GM19438 (cell line): ENCODE measurements around the gene UNC5B.
"Not testable (repeated sequence)": the region's sequence is repeated elsewhere in the genome, so short reads cannot be mapped to it uniquely, and the experiment has no call there.

Source experiments
- ATAC-seq: cut with Tn5 transposase; IDR thresholded peaks from one replicate; pipeline ENCODE4 v1.9.1; 2021; ENCODE audit warnings: low read depth; ENCODE audit not compliant: unreplicated experiment

UNC5B gene

GRCh38 chr10:71292624-71293445 is 80.5 kb downstream of the UNC5B start:
- no peak for ATAC-seq

GRCh38 chr10:71293446-71294084 is 81.2 kb downstream of the UNC5B start:
- no peak for ATAC-seq

GRCh38 chr10:71294091-71294561 is 81.8 kb downstream of the UNC5B start:
- no peak for ATAC-seq

DNA sequence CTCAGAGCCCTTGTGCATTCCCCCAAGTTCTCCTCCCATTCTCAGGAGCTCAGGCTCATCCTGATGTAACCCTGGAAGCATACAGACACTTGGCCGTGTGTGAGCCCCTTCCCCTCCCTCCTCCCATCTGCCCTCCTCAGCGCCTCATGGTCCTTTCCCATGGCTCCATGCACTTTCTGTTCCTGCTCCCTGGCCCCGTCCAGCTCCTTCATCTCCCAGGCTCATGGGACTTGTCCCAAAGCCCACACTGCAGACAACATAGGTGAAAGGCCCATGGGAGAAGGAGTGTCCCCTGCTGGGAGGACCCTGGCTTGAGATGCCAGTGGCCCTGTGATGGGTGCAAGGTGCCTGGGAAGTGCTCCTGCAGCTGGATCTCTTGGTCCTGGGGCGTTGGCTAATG is 82.5 kb downstream of the UNC5B start:
- ATAC-seq = no peak

- no peak for ATAC-seq
These were observed 83.3 kb downstream of the UNC5B start for GRCh38 chr10:71295641-71296040.

DNA sequence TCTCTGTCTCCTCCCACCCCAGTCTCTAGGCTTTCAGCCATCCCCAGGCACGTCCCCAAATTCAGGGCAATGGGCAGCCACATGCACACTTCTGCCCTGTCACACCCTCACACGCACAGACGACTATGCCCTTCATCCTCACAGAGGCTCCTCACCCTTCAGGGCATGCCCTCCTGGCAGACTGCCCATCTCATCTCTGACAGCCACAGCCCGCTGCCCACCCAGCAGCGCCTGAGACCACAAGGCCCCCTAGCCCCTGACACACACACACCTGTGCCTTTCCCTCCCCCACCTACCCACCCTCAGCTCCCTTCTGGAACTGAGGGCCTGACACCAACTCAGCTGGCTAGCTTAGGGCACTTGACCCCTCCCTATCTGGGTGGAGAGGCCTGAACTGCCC is 83.7 kb downstream of the UNC5B start:
- ATAC-seq = no peak

GRCh38 chr10:71296811-71297210 is 84.4 kb downstream of the UNC5B start:
- not testable (repeated sequence) for ATAC-seq

DNA sequence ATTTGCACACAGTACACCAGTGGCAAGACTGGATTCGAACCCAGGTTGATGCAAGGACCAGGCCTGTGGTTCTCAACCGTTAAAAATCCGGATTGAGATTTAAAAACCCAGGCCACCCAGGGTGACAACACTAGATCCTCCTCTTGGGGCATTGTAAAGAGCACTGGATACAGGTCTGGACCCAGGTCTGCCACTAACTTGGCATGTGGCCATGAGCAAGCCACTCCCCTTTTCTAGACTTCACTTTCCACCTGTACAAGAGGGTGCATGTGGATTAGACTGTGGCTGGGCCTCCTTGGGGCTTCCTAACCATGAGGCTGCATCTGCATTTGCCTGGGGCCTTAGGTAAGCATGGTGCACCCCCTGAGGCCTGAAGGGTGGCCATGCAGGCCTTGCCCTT is 85.0 kb downstream of the UNC5B start:
- ATAC-seq = no peak

DNA sequence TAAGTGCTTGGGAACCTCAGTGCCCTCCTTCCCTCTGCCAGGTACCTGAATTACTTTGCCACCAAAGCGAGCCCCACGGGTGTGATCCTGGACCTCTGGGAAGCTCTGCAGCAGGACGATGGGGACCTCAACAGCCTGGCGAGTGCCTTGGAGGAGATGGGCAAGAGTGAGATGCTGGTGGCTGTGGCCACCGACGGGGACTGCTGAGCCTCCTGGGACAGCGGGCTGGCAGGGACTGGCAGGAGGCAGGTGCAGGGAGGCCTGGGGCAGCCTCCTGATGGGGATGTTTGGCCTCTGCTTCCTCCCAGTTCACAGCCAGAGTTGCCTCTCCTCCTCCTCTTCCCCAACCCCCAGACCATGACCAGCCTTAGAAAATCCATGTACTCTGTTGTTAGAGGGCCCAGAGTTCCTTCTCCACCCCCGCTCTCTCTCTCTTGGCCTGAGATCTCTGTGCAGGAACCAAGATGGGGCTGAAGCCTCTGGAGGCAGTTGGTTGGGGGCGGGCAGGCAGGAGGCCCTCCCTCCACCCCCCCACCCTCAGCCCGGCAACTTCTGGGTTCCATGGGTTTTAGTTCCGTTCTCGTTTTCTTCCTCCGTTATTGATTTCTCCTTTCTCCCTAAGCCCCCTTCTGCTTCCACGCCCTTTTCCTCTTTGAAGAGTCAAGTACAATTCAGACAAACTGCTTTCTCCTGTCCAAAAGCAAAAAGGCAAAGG is 86.9 kb downstream of the UNC5B start:
- no peak for ATAC-seq

DNA sequence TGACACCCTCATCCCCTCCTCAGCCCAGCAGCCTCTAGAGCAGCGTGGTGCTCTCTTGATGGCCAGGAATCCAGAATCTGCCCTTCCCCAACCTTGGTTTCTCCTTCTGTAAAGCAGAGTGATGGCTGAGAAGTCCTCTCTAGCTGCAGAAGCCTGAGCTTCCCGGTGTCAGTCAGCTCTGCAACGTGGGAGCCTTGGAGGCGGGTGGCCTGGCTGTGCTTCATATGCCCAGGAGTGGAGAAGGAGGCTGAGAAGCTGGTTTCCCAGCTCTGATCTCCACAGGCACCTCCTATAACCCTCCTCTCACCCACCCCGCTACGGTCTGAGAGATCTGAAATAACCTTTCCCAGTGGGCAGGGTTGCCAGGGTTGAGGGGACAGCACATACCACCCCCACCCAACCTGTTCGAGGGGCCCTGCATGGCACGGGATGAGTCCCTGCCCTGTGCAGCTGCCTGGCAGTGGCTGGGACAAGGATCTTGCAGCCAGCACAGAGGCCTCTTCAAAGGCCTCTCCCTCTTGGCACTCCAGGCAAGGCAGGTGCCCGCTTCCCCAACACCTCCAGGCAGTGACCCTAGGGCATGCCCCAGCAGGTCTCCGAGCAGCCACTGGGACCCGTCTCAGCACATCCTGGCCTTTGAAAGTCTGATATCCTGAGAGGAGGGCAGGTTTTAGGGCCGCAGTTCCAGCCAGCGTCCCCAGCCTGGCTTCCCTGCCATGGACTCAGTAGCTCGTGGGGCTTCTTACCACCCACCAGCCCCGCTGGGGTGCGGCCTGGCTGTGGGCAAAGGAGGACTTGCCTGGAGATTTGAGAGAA is 88.4 kb downstream of the UNC5B start:
- no peak for ATAC-seq

DNA sequence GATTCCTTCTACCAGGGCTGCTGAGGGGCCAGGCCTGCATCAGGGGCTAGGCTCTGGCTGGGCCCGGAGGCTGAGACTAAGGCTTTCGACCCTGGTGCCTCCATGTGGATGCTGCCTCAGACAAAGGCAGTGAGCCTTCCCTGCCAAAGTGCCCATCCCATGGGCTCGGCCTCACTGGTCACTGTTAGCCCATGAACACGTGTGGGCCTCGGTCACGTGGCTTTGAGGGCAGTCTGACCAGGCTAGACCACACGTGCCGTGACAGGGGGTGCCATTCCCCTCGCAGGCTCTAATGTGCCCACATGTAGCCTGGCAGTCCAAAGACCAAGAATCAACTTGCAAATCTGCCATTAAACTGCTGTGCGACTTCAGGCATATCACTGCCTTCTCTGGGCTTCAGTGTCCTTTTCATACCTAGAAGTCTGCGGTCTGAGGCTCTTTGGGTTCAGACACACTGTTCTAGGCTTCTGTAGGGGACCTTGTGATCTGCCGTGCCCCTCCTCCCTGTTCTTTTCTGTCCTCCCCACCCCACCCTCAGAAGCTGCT is 89.1 kb downstream of the UNC5B start:
- ATAC-seq = no peak

DNA sequence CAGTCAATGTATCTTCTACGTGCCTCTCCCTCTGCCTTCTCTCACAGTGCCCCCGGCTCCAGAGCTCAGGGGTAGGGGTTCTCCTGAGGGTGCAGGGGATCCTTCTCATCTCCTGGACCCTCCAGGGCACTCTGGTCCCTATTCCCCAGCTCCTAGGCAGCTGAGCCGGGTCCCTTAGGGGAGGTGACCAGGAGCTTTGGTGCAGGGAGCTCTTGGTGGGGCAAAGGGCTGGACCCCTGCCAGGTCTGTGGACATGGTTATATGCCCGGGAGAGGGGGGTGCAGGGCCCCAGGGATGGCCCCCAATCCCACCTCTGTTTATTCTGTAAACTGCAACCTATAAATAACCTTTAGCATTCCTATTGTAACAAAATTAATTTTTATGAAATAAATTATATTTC is 90.1 kb downstream of the UNC5B start:
- no peak for ATAC-seq

DNA sequence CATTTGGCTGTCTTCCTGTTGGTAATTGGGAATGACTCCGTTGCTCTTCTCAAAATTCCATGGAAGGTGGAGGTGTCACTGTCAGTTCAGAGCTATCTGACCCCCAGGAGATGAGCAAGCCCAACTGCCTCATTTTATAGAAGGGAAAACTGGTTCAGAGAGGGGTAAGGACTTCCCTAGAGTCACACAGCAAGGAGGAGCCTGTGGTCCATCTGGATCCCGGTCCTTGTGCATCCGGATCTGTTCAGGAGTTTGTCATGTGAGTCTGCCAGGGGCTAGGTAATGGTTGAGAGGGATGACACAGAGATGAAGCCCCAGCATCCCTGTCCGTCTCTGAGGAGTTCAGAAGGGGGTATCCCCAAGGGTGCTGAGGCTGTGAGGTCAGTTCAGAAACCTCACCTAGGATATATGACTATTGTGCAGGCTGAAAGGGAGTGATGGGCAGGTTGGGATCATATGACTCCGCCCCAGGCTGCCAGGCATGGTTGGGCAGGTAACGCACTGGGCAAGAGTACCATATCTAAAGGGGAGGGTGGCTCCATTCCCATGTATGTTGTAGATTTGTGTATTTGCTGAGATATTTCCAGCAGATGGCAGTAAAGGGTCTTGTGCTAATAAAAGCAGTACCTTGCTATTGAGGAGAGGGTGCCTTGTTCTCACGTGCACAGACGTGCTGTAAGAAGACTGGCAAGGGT is 90.7 kb downstream of the UNC5B start:
- no peak for ATAC-seq

DNA sequence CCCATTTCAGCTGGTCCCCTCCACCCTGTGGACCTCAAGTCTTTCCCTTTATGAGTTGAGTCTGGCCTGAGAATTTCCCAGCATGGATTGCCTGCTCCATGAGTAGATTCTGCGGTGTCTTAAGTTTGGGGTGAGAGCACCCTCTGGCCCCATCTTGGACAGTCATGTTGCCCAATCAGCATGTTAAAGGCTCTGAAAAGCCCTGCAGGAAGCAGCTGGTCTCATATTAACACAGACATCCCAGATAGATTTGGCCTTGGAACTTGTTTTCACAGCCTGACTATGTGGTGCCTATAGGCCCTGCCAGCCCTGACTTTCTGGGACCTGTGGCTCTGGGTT is 91.2 kb downstream of the UNC5B start:
- ATAC-seq = no peak

- no peak for ATAC-seq
These were observed 92.5 kb downstream of the UNC5B start for GRCh38 chr10:71304914-71305313.

DNA sequence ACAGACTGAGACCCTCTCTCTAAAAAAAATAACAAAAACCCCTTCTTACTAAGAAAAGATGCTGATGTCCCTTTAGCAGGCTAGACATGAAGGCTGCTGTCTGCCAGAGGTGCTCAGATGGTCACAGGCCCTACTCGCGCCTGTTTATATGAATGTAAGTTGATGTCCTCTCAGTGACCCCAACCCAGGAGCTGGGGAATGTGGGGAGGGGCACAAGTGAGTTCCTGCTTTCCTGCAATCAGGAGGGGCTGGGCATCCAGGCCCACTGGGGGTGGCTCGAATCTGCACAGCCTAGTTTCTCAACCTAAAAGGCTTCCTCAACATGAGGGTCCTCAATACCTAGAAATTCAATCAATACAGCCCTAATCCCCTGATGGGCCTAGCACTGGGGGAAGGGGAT is 94.6 kb downstream of the UNC5B start:
- no peak for ATAC-seq

DNA sequence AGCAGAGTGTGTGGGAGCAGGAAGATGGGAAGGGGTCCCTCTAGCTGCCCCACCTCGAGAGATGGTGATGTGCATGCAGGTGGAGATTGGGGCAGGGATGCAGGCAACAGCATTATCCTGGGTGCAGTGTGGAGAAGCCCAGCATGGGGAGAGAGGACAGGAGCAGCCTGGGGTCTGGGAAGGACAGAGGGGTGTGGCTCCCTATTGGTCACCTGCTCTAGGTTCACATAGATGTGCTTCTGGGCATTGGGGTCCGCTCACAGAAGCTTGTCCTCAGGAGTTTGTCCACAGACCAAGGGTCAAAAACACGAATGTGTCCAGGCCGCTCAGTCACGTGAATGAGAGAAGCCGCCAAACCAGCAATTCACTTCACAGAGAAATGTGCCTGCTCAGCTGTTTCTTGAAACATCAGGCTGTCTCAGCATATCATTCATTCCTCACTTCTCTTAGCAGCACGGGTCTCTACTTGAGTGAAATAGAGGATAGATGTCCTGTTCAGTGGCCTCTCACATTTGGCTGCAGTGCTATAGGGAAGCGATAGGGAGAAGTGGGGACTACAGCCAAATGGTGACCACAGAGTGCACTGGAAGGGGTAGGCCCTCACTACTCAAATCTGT is 95.2 kb downstream of the UNC5B start:
- ATAC-seq = no peak

- ATAC-seq = no peak
These were observed 95.9 kb downstream of the UNC5B start for GRCh38 chr10:71308244-71308643.

DNA sequence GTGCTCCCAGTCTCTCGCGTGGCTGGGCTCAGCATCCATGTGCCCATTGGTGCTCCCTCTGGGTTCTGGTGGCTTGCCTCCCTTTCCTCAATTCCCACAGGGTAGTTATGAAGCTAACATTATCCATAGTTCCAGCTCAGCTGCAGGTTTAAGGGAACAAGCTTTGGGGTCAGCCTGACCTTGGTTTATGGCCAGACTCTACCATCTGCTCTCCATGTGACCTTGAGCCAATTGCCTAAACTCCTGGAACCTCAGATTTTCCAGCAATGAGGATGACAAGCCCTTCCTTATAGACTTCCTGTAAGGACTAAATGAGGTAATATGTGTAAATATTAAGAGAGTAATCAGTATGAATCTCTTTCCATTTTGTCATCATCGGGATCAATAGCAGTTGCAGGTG is 96.6 kb downstream of the UNC5B start:
- no peak for ATAC-seq
